Activated naive CD4-positive, alpha-beta T cell treated with Interleukin-2 at 50 U/mL for 16 hours (primary cell): Measurements from ENCODE around the gene CNTNAP2.

ENCODE experiments used
- DNase-seq: peaks from one replicate; pipeline ENCODE4 v3.0.0-alpha.2; 2020

CNTNAP2 gene

GRCh38 chr7:146922782-146923181 is 806.2 kb downstream of the CNTNAP2 start:
- DNase-seq = no peak

GRCh38 chr7:146926841-146927240 is 810.2 kb downstream of the CNTNAP2 start:
- no peak for DNase-seq

GRCh38 chr7:146937836-146938235 is 821.2 kb downstream of the CNTNAP2 start:
- no peak for DNase-seq

- DNase-seq = no peak
These were observed 826.9 kb downstream of the CNTNAP2 start for GRCh38 chr7:146943483-146943882.

- DNase-seq = no peak
These were observed 832.1 kb downstream of the CNTNAP2 start for GRCh38 chr7:146948703-146949102.

GRCh38 chr7:146956321-146956720 is 839.7 kb downstream of the CNTNAP2 start:
- no peak for DNase-seq

GRCh38 chr7:146956853-146957252 is 840.3 kb downstream of the CNTNAP2 start:
- no peak for DNase-seq

- DNase-seq = no peak
These were observed 844.3 kb downstream of the CNTNAP2 start for GRCh38 chr7:146960773-146961391.

GRCh38 chr7:146961617-146962016 is 845.0 kb downstream of the CNTNAP2 start:
- no peak for DNase-seq

GRCh38 chr7:146966274-146966673 is 849.7 kb downstream of the CNTNAP2 start:
- DNase-seq = no peak

- DNase-seq = no peak
These were observed 865.9 kb downstream of the CNTNAP2 start for GRCh38 chr7:146982482-146982881.

GRCh38 chr7:146991596-146991995 is 875.0 kb downstream of the CNTNAP2 start:
- DNase-seq = no peak

- no peak for DNase-seq
These were observed 877.2 kb downstream of the CNTNAP2 start for GRCh38 chr7:146993764-146994163.

- DNase-seq = no peak
These were observed 891.9 kb downstream of the CNTNAP2 start for GRCh38 chr7:147008530-147008929.

GRCh38 chr7:147012666-147013065 is 896.1 kb downstream of the CNTNAP2 start:
- no peak for DNase-seq

- DNase-seq = no peak
These were observed 897.2 kb downstream of the CNTNAP2 start for GRCh38 chr7:147013825-147014224.

- DNase-seq = no peak
These were observed 897.8 kb downstream of the CNTNAP2 start for GRCh38 chr7:147014286-147014955.

GRCh38 chr7:147015999-147016398 is 899.4 kb downstream of the CNTNAP2 start:
- no peak for DNase-seq

GRCh38 chr7:147022056-147022455 is 905.5 kb downstream of the CNTNAP2 start:
- no peak for DNase-seq

GRCh38 chr7:147023440-147023839 is 906.8 kb downstream of the CNTNAP2 start:
- no peak for DNase-seq

- DNase-seq = no peak
These were observed 913.4 kb downstream of the CNTNAP2 start for GRCh38 chr7:147029953-147030352.

- DNase-seq = no peak
These were observed 917.0 kb downstream of the CNTNAP2 start for GRCh38 chr7:147033641-147034040.

GRCh38 chr7:147041438-147041837 is 924.8 kb downstream of the CNTNAP2 start:
- DNase-seq = no peak

- no peak for DNase-seq
These were observed 928.3 kb downstream of the CNTNAP2 start for GRCh38 chr7:147044941-147045340.

GRCh38 chr7:147047696-147048095 is 931.1 kb downstream of the CNTNAP2 start:
- DNase-seq = no peak
